SK-N-SH treated with all-trans-retinoic acid at 6 μM for 48 hours (cell line): ENCODE measurements around the gene APLF.

Experiments
- ATAC-seq: fragments of 200-7000 bp; cut with Tn5 transposase; 3 replicates; pipeline ENCODE4 v1.9.1; 2020; ENCODE audit warnings: mild to moderate bottlenecking, moderate library complexity
- ARNTL ChIP-seq: fragments of 450-650 bp; formaldehyde crosslinking; IDR thresholded peaks from 2 replicates; pipeline ENCODE4 v1.5.0; 2020; ENCODE audit warnings: low read depth, mild to moderate bottlenecking, moderate library complexity, borderline replicate concordance
- BACH2 ChIP-seq: fragments of 250-450 bp; sonication (Bioruptor Pico); IDR thresholded peaks from 2 replicates; pipeline ENCODE4 v1.9.0; 2021; ENCODE audit warnings: mild to moderate bottlenecking, borderline replicate concordance
- CREB5 ChIP-seq: fragments of 250-450 bp; sonication (Bioruptor Pico); IDR thresholded peaks from 2 replicates; pipeline ENCODE4 v1.5.1; 2020; ENCODE audit warnings: low read depth, mild to moderate bottlenecking, moderate library complexity
- CSDC2 ChIP-seq: fragments of 250-450 bp; sonication (Bioruptor Pico); IDR thresholded peaks from 2 replicates; pipeline ENCODE4 v1.5.0; 2020; ENCODE audit warnings: mild to moderate bottlenecking, moderate library complexity
- CSRNP3 ChIP-seq: fragments of 250-450 bp; sonication (Bioruptor Pico); IDR thresholded peaks from 2 replicates; pipeline ENCODE4 v1.5.1; 2021; ENCODE audit warnings: mild to moderate bottlenecking, moderate library complexity
- ESRRG ChIP-seq: fragments of 250-450 bp; sonication (Bioruptor Pico); IDR thresholded peaks from 2 replicates; pipeline ENCODE4 v1.6.1; 2021; ENCODE audit warnings: mild to moderate bottlenecking
- ISL1 ChIP-seq: fragments of 250-450 bp; sonication (Bioruptor Pico); IDR thresholded peaks from 2 replicates; pipeline ENCODE4 v2.1.2; 2022; ENCODE audit warnings: mild to moderate bottlenecking, moderate library complexity
- PATZ1 ChIP-seq: fragments of 250-450 bp; sonication (Bioruptor Pico); IDR thresholded peaks from 2 replicates; pipeline ENCODE4 v1.8.0; 2020; ENCODE audit warnings: mild to moderate bottlenecking, moderate library complexity, borderline replicate concordance
- POU6F1 ChIP-seq: fragments of 250-450 bp; sonication (Bioruptor Pico); IDR thresholded peaks from 2 replicates; pipeline ENCODE4 v1.8.0; 2021; ENCODE audit warnings: low read depth, mild to moderate bottlenecking, moderate library complexity, borderline replicate concordance
- PPARA ChIP-seq: fragments of 250-450 bp; sonication (Bioruptor Pico); IDR thresholded peaks from 2 replicates; pipeline ENCODE4 v1.5.0; 2020; ENCODE audit warnings: mild to moderate bottlenecking, borderline replicate concordance
- RARB ChIP-seq: fragments of 250-450 bp; sonication (Bioruptor Pico); IDR thresholded peaks from 2 replicates; pipeline ENCODE4 v1.8.0; 2021; ENCODE audit warnings: mild to moderate bottlenecking, moderate library complexity
- SNAI2 ChIP-seq: fragments of 250-450 bp; sonication (Bioruptor Pico); IDR thresholded peaks from 2 replicates; pipeline ENCODE4 v1.5.0; 2020; ENCODE audit warnings: mild to moderate bottlenecking, moderate library complexity
- TCF4 ChIP-seq: fragments of 250-450 bp; sonication (Bioruptor Pico); IDR thresholded peaks from 2 replicates; pipeline ENCODE4 v1.8.0; 2021; ENCODE audit warnings: mild to moderate bottlenecking, moderate library complexity, borderline replicate concordance
- TSHZ2 ChIP-seq: fragments of 250-450 bp; sonication (Bioruptor Pico); IDR thresholded peaks from 2 replicates; pipeline ENCODE4 v1.5.0; 2020; ENCODE audit warnings: mild to moderate bottlenecking, moderate library complexity
- ZC3H10 ChIP-seq: fragments of 250-450 bp; sonication (Bioruptor Pico); IDR thresholded peaks from 2 replicates; pipeline ENCODE4 v1.5.1; 2021; ENCODE audit warnings: mild to moderate bottlenecking, moderate library complexity
- ZFP3 ChIP-seq: fragments of 250-450 bp; sonication (Bioruptor Pico); IDR thresholded peaks from 2 replicates; pipeline ENCODE4 v1.5.0; 2020; ENCODE audit warnings: mild to moderate bottlenecking, moderate library complexity
- ZNF565 ChIP-seq: fragments of 450-650 bp; formaldehyde crosslinking; conservative IDR thresholded peaks from 2 replicates; pipeline ENCODE4 v1.5.0; 2020; ENCODE audit warnings: low read depth, mild to moderate bottlenecking, moderate library complexity
- ZNF70 ChIP-seq: fragments of 450-650 bp; formaldehyde crosslinking; IDR thresholded peaks from 2 replicates; pipeline ENCODE4 v1.5.0; 2020; ENCODE audit warnings: mild to moderate bottlenecking, moderate library complexity
- ZNF8 ChIP-seq: fragments of 450-650 bp; formaldehyde crosslinking; IDR thresholded peaks from 2 replicates; pipeline ENCODE4 v1.5.0; 2020; ENCODE audit warnings: mild to moderate bottlenecking, moderate library complexity

Gene APLF

GRCh38 chr2:68475110-68475509 lies 7.7 kb downstream of the APLF start (continued):
- TF ChIP-seq CSRNP3 (CRISPR knock-in tag) (no peak), ZNF565 (CRISPR knock-in tag) (no peak), CREB5 (CRISPR knock-in tag) (no peak), ARNTL (CRISPR knock-in tag) (no peak)

- ATAC-seq, result no peak
- TF ChIP-seq TSHZ2, result no peak
- TF ChIP-seq CSDC2, result no peak
- TF ChIP-seq ISL1 (CRISPR knock-in tag), result no peak
- no peak for TF ChIP-seq CSRNP3 (CRISPR knock-in tag)
- TF ChIP-seq ZC3H10 (CRISPR knock-in tag), result no peak
Observed at GRCh38 chr2:68475576-68475975, 8.2 kb downstream of the APLF start.

GRCh38 chr2:68476454-68476853 lies 9.1 kb downstream of the APLF start:
- ATAC-seq, result no peak
- TF ChIP-seq BACH2 (CRISPR knock-in tag), result no peak
- no peak for TF ChIP-seq CSDC2
- no peak for TF ChIP-seq RARB (CRISPR knock-in tag)
- TF ChIP-seq CREB5 (CRISPR knock-in tag), result no peak
- no peak for TF ChIP-seq ZFP3
- no peak for TF ChIP-seq SNAI2 (CRISPR knock-in tag)
- TF ChIP-seq ZNF70 (CRISPR knock-in tag), result no peak
- TF ChIP-seq PATZ1, result no peak
- no peak for TF ChIP-seq TCF4 (CRISPR knock-in tag)

- ATAC-seq, result no peak
- TF ChIP-seq ARNTL (CRISPR knock-in tag) (no peak), PPARA (CRISPR knock-in tag) (no peak), POU6F1 (no peak), ESRRG (no peak), CREB5 (CRISPR knock-in tag) (no peak), PATZ1 (no peak), ZNF70 (CRISPR knock-in tag) (no peak), ZNF8 (CRISPR knock-in tag) (no peak), CSRNP3 (CRISPR knock-in tag) (no peak)
Observed at GRCh38 chr2:68478688-68479087, 11.3 kb downstream of the APLF start.
